ENCODE measurements around the gene DNAJB13.

The DNAJB13 gene

DNA sequence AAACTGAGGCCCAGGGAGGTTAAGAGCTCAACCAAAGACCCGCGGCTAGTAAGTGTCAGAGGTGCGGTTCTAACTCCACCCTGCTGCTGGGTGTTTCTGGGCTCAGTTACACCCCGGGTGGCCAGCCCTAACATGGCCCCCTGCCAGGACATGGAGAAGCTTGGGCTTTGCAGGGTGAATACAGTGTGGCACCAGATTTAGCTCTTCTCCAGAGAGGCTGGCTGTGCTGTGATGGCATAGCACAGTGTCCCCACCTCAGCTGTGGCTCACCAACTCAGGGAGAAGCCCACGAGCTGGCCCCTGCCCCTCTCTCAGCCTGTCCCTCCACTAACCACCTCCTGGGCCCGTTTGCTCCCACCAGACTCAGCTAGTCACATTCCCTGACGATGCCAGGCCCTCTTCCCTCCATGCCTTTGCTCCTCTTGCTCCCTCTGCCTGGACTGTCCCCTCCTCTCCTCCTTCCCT lies 51.0 kb downstream of the DNAJB13 start:
- DNase-seq = no peak

DNA sequence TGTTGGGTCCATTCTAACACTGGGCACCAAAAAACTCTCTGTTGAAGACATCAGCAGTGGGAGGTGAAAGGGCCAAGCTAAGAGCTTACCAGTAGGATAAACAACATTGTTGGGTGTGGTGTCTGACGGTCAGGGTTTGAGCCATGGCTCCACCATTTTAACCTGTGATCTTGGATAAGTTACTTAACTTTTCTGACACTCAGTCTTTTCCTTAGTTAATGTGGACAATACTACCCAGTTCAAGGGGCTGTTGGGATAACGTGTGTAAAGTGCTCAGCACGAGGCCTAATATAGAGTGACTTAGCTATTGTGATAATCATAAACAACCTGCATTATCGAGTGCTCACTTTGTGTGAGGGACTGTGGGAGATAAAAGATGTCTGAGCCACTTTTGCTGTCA lies 52.0 kb downstream of the DNAJB13 start:
- no peak for DNase-seq

DNA sequence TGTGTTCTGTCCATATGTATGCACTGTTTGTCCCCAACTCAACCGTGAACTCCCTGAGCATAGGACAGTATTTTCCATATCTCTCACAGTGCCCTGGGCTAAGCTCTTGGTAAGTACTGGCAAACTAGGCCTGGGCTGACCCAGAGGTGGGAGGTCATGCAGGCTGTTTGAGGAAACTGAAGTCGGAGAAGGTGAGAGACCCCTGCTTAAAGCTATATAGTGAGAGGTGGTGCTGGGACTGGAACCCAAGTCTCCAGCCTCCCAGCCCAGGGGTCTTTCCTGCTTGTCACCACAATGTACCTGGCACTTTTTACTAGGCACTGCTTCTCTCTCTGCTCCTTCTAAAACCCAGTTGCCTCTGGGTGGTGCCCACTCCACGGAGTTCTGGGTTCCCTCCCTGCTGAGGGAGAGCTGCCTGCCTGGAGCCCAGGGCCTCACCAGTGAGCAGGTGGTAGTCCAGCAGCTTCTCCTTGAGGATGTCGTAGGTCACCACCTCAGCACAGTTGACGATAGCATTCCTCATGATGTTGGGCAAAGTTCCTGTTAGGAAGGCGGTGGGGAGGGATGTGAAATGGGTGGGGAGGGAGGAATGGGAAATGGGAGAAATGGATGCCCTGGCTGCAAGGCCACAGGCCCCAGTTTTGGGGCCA lies 53.3 kb downstream of the DNAJB13 start:
- DNase-seq = no peak

DNA sequence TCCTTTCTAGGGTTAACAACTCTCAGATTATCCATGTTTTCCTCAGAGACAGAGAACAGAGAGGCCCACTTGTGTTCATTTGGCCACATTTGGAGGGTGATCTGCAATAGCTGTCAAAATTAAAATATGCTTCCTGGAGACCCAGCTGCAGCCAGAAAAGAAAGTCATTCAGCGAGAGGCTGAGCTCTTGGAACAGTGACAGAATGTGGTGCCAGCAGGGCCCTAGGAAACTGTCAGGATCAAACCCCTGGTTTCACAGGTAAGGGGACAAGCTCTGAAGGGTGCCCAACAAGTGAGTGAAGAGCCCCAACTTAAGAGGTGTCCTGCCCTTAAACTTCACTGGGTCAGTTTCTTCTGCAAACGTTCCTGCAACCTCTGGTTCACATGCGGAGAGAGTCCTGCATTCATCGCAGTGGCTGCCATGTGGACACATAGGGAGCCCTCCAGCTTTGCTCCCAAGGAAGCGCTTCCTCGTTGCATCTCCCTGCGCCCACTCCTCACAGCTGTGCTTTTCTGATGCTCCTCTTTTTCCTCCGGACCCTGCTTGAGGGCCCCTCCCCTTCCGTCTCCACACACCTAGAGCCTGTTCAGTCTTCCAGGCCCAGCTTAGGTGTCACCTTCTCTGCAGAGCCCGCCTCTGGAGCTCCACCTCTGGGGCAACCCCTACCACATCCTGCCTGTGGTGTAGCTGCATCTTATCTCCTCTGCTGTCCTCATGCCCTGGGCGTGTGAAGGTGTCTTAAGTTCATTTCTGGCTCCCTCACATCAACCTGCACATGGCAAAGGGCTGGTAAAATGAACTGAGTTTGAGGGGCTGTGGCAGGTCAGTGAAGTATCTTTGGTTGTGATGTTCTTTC lies 54.2 kb downstream of the DNAJB13 start:
- DNase-seq = no peak

DNA sequence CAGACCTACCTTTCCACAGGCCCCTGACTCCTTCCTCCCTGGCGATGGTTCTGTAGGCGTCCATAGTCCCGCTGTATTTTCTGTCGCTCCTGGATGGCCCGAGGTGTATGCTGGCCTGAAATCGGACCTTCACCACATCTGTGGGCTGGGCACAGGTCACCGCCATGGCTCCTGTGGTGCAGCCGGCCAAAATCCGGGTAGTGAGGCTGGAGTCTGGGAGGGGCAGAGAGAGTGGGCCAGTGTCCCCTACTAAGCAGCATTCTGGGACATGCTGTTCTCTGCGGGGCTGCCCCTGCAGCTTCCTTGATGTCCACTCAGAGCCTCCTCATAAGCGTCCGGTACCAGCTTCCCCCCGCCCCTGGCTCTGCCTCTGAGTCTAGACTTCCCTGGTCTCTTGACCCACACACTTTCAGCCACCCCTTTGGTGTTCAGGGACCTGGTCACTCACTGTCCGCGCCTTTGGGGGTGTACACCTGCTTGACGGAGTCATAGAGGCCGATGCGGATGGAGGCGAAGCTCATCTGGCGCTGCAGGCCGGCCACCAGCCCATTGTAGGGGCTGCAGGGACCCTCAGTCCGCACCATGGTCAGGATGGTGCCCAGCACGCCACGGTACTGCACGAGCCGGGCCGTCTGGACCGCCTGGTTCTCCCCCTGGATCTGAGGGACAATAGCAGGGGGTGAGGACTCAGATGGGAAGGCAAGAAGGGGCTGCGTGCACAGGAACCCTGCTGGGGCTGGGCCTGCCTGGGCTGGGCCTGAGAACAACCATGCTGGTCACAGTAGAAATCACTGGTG lies 55.1 kb downstream of the DNAJB13 start:
- no peak for DNase-seq

DNA sequence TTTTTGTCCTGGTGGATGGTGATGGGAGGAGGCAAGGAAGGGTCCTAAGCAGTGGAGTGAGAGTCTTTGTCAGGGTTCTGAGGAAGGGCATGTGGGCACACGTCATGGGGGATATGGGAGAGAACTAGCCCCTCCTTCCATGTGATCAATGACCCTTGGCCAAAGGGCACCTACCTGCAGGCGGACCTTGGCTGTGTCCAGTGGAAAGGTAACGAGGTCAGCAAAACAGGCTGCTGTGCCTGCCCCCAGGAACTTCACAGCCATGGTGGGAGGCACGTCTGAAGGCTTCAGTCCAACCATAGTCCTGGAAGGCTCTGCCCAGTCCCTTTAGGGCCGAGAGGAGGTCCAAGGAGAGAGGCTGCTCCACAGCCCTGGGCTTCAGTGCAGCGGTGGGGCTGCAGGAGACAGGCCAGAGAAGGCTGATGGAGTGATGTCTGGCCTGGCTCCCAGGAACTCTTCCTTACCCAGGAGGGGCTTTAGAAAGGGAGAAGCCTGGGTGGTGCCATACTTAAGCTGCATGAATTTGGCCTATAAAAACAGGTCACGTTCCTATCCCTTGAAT lies 56.0 kb downstream of the DNAJB13 start:
- DNase-seq = no peak

DNA sequence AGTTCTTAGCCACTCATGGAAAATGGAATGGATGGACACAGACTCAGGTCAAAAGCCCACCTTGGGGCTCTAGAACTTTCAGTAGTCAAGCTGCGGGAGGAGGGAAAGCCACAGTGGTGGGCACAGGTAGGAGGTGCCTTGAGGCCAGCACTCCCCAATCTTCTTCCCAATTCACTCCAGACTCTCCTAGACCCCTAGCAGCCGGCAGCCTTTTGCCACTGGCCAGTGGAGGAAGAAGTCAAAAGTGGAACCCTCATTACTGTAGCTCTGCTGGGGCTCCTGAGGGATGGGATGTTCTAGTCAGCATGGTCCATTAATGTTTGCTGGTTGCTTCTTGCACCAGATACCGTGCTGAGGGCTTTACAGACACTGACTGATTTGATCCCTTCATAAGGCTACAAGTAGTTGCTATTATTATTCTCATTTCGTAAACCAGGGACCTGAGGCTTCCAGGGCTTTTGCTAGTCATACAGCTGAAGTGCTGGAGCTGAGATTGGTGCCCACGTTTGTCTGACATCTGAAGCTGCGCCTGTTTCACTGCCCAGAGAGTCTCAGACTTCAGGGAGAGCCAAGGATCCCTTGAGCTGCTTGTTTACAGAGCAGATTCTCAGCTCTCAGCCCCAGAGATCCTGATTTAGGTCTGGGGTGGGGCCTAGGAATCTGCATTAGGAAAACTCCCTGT lies 57.0 kb downstream of the DNAJB13 start:
- no peak for DNase-seq

DNA sequence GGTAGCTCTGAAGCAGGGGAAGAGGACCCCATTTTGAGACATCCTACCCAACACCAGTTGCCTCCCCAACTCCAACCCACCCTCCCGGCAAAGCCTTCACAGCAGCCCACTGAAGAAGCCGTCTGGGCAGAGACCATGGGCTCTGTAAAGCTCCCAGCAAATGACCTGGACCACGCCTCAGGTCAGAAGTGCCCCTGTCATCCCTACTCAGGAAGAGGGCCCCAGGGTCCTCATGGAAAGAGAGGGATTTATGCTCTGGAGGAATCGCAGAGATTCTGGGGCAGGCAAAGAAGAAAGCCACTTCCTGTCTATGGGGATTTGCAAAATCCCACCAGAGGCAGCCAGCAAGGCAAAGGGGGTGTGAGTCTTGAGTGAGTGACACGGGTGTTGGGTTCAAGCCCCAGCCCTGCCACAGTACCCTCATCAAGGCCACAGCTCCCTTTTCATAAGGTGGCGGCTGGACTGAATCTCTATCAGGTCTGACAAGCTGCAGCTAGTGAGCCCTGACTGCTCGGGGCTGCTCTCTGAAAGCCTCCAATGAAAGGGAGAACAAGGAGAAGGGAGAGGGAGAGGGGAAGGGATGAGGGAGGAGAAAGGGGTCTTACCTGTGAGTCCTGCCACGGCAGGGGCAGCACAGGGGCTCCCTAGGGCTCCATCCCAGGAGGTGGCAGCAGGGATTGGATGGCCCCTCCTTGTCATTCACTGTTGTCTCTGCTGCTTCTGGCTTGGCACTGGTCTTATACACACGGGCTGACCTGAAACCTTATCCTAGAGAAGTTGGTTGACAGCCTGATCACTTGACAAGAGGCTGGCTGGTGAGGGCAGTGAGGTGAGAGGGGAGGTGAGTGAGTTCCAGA lies 57.8 kb downstream of the DNAJB13 start, which contains the start of gene UCP3:
Gene UCP3 (minus strand): TSS at position 713 of the 857 bp plus-strand sequence. CDS start 2,043 bp downstream, outside the sequence.
- no peak for DNase-seq

DNA sequence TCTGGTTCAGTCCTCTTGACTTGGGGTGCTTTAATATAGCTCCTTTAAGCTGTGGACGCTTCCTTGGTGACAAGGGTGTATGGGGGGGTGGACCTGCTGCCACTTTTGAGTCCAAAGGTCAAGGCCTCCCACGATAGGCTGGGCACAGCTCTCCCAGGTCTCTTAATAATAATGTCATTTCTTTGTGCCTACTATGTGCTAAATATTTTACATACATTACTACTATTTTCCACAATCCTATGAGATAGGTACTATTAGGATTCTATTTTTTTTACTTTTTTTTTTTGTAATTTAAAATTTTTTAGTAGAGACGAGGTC lies 58.4 kb downstream of the DNAJB13 start:
- no peak for DNase-seq

DNA sequence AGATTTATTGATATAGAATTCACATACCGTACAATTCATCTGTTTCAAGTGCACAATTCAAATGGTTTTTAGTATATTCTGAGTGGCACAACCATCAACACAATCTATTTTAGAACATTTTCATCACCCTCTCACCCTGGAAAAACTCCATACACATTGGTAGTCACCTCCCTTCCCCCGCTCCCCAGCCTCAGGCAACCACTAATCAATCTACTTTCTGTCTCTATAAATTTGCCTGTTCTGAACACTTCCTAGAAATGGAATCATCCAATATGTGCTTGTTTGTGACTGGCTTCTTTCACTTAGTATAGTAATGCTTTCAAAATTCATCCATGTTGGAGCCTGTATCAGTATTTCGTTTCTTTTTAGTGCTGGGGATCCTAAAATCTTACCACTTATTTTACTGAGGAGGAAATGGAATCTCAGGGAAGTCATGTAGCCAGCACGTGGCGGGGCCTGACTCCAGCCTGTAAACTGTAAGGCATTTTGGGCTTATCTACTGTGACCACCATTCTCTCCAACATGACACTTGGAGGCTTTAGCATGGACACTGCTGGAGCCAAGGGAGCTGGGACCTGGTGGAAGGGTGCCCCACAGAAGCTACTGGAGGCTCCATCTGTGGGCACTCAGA lies 59.0 kb downstream of the DNAJB13 start:
- no peak for DNase-seq

DNA sequence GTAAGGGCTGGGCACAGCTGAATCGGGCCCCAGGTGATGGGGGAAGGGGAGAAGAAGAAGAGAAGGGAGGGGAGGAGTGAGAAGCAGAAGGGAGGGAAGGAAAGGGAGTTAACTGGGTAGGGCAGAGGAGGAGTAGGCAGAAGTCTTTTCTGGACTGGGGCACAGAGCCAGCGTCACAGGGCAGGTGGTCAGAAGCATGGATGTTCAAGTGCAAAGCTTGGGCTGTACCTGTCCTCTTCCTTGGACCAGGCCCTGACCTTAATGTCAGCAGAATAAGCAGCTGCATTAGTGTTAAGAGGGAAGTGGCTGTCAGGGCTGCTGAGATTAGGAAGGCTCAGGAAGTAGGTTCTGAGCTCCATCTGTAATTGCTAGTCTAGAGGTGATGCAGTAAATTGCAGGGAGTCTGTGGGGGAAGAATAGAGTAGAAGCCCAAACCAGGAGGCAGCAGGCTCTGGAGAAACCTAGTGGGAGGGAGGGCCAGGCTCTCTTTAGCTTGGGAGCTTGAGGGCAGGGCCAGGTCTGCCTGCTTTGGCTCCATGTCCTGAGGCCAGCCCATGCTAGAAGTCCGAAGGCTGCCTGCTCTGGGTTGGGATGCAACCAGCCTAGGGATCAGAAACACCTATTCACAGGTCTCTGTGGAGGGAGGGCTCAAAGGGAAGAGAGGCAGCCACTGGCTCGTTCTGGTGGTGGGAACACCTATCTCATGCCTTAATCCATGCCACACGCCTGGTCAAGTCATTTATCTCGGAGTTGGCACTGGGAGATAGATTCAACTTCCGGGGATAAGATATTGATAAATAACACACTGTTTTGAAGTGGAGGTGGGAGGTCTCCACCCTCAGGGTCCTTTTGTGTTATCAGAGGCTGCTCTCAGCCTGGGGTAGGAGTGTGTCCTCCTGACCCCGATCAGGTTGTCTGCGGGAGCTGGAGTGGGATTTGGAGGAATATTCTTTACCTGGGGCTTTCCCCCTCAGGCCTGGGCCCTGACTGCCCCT lies 59.8 kb downstream of the DNAJB13 start:
- DNase-seq = no peak

DNA sequence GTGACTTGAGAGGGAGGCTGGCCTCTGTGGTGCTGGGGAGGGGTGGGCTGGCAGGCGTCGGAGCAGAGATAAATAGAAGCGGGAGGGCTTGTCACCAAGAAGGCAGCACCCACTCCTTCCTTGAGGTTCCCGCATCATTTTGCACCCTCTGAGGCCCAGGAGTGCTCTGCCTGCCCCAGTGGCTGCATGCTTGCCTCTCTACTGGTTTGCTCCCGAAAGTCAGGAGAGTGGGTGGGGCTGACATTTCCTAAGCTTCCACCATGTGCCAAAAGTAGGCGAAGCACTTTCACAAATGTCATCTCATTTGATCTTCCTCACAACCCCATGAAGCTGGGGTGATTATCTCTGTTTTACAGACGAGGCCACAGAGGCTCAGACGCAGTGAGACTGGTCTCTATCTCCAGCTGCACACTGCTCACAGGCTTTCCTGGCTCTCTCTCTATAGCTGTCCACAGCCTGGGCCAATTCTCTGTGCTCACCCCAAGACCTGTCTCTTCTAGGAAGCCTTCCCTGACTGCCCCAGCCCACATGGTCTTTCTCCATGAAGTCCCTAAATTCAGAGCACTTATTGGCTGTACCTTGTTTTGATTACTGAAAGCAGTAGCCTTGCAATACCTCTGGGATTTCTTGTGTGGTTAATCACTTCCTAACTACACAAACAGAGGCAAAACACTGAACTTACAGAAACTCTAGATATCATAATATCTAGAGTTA lies 60.7 kb downstream of the DNAJB13 start:
- no peak for DNase-seq

DNA sequence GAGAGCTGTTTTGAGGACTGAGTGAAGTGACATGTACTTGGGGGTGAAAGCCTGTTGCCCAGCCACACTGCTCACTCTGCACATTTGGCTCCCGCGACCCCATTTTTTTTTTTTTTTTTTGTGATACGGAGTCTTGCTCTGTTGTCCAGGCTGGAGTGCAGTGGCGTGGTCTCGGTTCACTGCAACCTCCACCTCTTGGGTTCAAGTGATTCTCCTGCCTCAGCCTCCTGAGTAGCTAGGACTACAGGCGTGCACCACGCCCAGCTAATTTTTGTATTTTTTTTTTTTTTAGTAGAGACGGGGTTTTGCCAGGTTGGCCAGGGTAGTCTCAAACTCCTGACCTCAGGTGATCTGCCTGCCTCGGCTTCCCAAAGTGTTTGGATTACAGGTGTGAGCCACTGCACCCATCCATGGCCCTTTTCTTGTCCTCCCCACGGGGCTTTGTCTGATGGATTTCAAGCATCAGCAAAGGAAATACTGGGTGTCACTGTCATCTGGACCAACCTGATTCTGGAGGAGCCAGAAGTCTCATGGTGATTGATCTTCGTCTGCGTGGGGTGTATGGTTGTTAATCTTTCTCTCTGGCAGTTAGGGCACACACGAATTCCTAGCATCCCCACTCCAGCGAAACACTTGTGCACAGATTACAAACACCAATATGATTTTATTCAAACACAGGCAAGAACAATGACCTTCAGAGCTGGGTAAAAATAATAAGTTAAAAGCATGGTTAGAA lies 61.4 kb downstream of the DNAJB13 start:
- no peak for DNase-seq

DNA sequence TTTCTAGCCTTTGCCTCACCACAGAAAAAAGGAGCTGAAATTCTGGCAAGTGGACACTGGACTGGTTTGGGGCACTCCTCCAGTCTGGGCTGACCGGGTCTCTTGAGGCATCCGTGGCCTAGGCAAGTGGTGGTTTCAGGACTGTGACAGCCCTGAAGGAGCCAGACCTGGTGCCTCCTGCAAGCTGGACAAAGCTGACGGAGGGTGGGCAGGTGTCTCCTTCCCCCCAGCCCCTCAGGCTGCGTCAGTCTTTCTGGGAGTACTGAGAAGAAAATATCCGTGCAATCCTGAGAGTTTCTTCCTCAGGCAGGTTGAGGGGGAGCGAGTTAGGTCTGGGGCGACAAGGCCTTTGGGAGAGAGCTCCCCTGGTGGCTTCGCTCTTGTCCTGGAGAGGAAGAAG lies 62.3 kb downstream of the DNAJB13 start:
- no peak for DNase-seq

DNA sequence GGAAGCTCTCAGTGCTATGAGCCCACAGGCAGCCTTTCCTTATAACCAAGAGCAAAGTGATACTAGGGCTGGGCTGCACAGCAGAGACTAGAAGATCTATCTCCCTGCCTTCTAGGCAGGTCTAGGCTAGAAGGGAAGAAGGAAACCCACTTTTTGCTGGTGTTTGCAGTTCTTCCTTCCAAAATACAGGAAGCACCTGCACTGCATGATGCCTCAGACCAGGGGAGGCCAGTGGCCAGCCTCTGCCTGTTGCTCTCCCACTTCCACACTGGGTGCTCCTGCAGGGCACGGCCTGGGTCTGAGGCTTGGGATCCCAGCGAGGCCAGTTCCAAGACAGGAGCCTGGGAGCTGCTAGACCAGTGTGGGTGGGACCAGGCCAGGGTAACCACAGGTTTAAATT lies 64.1 kb downstream of the DNAJB13 start:
- DNase-seq = no peak

DNA sequence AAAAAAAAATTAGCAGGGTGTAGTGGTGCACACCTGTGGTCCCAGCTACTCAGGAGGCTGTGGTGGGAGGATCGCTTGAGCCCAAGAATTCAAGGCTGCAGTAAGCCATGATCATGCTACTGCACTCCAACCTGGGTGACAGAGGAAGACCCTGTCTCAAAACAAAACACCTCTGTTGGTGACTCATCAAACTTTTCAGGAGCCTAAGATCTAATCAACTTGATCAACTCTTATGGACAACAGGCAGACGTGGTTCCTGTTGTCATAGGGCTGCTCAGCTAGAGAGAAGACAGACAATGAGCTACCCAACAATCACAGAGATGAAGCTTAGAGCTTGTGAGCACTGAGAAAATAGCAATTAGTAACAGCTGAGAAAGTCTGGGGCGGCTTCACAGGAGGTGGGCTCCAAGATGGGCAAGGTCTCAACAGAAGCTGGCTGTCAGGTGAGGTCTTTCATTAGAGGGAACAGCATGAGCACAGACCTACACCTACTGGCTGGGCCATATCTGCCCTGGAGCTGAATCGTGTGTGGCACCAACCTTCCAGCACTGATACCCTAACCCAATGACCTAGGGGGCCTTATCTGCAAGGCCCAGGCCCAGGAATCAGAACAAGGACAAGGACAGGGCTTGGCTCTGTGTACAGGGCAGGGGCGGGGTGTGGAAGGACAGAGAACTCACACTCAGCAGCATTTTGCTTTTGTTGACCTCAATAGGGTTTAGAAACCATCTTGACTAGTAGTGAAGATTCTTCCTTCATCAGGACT lies 65.3 kb downstream of the DNAJB13 start:
- DNase-seq = no peak

DNA sequence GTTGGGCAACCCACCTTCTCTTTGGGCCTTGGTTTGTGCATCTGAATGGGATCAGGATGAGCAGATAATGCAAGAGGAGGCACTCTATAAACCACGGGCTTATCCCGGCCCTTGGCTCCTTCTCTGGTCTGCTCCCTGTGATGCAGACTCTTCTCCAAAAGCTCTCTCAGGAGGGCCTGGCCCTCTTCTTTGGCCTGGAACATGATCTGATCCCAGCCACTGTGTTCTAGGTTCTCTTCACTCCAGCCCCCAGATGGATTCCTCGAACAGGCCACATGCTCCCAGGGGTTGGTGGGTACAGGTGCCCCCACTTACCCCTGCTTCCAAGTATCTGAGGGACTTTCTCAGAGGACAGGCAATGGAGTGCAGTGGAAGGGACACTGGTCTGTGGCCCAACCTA lies 66.8 kb downstream of the DNAJB13 start:
- DNase-seq = no peak
